ENCODE measurements around the gene PSMC1.

PSMC1 gene

DNA sequence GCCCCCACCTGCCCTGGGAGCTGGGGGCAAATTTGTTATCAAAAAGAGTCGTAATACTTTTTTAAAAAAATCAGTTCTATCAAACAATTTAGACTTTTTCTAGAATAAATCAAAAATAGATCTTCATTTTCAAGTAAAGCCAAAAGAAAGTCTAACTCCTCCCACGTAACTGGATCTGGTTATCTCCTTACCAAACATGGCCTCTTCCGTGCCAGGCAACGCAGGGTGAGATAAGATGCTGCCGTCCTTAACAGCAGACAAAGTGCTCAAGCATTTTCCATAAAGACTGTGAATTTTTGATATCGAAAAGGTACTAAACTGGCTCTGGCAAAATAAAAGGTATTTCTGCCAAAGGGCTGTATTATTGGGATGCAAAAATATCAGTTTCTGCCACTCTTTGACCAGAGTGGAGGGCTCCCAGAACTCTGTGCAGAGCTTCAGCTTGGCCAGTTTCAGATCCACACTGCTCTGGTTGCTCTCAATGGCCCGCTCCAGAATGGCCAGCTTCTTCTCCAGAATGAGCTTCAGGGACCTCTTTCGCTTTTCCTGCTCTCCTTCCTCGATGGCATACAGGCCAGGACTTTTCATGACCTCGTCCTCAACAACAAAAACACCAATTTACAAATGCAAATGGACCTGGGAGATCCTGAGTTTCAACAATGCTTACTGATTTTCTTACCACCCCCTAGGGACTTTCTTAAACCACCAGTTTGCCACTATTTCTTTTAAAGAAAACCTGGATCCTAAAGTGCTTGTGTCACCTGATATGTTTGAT lies 46.4 kb downstream of the PSMC1 start:
- DNase-seq (ENCODE audit: low read depth, low spot score), result peak; percentile 20

DNA sequence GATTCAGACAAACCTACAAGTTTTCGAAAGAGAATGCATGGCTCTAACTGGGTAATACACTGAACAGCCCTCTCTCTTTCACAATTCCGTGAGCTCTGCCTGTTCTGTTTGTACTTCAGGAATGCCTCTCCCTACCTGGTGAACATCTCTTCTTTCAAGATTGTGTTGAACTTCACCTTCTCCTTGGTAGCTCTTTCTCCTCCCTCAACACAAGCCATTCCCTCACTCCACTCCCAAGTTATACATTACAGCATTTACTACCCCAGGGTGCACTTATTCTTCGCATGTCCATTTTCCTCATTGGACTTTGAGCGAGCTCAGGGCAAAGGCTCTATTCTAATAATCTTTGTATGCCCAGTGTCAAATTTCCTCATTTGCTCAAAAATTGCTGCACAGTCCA lies 47.1 kb downstream of the PSMC1 start:
- no peak for DNase-seq (ENCODE audit: low read depth, low spot score)

DNA sequence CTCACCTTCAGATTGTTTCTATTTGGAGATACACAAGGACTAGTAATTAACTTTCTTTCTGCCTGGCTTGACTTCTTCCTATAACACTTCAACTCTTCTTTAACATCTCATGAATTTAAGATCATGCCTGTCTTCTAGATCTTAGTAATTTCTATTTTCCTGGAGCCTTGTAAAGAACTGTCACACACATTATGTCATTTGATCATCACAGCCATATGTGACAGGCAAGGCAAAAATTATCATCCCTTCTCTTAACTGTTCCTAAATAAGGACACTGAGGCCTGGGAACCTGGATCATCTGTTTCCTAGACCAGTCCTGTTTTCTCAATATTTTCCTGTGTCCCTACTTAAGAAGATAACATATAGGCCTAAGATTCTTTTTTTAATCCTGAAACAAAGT lies 48.1 kb downstream of the PSMC1 start:
- DNase-seq (ENCODE audit: low read depth, low spot score), result no peak

DNA sequence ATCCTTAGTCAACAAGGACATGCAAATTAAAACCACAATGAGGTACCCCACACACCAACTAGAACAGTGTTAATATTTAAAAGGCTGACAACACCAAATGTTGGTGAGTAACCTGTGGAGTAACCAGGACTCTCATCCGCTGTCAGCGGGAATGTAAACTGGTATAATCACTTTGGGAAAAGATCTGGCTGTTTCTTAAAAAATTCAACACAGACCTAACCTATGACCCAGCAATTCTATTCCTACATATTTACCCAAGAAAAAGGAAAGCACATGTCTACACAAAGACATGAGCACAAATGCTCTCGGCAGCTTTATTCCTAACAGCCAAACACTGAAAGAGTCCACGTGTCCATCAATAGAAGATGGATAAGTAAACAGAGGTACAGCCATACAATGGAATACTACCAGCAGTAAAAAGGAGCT lies 48.8 kb downstream of the PSMC1 start:
- no peak for DNase-seq (ENCODE audit: low read depth, low spot score)

DNA sequence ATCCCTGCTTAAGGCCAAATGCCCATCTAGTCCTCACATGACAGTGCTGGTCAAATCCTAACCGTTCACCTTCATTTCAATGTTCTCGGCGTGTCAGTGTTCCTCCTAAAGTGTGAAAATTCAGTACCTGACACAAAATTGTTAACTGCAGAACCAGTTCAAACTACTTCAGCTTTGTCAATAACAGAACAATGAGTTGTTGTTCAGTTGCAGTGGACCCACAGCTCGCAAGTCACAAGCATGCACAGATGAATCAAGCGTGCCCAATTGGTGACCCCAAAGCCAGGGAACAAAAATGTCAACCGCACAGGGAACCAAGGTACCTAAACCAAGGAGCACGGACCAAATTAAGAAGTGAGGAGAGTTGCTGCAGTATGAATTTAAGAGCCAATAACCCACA lies 52.2 kb downstream of the PSMC1 start:
- no peak for DNase-seq (ENCODE audit: low read depth, low spot score)

DNA sequence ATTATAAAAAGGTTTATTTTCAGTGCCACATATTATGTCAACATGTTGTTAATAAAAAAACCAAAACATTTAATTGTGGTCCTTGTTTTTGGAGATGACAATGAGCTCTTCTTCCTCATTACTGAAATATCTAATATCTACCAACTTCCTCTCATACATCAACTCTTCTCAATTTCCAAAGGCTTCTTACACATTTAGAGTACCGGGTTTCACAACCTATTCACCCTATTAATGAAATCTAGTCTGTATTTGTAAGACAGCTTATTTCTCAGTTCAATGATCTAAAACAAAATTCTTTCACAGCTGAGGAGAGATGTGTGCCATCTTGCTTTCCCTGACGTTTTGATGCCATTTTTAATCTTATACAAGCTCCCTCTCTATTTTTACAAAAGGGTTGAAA lies 60.9 kb downstream of the PSMC1 start:
- DNase-seq (ENCODE audit: low read depth, low spot score), result no peak

DNA sequence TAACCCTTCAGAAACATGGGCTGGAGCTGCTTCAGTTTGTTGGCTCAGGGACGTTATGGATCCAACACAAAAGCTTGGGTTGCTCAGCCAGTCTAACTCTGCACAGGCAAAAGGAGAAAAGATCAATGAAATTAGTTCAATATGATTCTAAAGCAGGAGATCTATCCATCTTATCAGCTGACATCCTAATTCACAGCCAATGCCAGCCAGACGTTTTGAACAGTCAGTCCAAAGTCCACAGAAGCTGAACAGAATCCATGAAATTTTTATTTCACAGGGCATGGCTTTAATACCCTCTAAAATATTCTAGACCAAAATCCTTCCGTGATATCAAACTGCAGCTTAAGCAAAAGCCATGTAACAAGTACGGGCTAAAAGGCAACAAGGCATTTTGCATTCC lies 61.7 kb downstream of the PSMC1 start:
- no peak for DNase-seq (ENCODE audit: low read depth, low spot score)

DNA sequence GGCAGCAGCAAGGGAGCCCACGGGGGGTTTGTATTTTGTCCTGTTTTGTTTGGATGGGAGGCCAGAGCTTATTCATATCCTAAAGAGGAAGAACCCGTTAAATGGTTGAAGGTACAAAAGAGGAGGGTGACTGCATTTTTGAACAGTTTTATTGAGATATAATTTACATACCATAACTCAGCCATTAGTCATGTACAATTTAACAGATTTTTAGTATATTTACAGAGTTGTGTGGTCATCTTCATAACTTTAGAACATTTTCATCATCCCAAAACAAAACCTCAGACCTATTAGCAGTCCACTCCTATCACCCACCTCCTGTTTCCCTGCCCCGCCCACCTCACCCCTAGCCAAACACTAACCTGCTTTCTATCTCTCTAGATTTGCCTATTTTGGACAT lies 62.8 kb downstream of the PSMC1 start:
- DNase-seq (ENCODE audit: low read depth, low spot score), result no peak

DNA sequence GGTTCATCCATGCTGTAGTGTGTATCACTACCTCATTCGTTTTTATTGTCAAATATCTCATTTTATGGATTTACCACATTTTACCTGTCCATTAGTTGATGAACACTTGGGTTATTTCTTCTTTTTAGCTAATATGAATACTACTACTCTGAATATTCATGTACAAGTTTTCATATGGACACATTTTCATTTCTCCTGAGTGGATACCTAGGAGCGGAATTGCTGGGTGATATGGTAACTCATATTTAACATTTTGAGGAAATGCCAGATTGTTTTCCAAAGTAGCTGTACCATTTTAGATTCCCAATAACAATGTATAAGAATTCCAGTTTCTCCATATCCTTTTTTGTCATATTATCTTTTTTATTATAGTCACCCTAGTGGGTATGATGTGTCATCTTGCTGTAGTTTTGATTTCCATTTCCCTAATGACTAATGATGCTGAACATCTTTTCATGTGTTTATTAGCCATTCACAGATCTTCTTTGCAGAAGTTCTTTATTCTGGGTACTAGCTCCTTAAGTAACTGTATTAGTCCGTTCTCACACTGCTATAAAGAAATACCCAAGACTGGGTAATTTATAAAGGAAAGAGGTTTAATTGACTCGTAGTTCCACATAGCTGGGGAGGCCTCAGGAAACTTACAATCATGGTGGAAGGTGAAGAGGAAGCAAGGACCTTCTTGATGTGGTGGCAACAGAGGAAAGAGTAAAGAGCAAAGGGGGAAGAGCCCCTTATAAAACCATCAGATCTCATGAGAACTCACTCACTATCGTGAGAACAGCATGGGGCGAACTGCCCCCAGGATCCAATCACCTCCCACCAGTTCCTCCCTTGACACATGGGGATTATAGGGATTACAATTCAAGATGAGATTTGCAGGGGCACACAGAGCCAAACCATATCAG lies 63.5 kb downstream of the PSMC1 start:
- DNase-seq (ENCODE audit: low read depth, low spot score), result no peak

DNA sequence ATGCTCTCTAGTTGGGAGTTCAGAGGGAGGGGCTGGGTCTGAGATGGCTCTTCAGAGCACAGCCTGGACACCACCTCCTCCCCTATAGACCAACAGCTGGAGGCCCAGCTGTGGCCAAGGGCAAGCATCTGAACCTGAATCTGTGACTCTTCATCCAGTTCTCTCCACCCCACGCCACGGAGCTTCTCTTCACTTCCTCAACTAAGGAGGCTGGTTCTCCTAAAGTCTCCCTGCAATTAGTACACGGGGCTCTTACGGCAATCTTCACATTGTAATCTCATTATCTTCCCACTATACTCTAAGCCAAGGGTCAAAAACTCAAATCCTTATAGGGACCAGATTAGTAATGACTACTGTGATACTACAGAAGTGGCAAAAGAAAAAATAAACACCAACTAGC lies 65.5 kb downstream of the PSMC1 start:
- no peak for DNase-seq (ENCODE audit: low read depth, low spot score)

All from iPS DF 19.7 (cell line).